ENCODE measurements around the gene SLC66A1. TPM values are rescaled to one million over a fixed set of nuclear protein-coding genes. Genes with fewer than 3 reads are reported as not detected.

Gene SLC66A1
- total and polyA plus RNA-seq, 9 donors: 2.4 to 15.2 (median 10.4) TPM

- Histone ChIP-seq H3K4me3 (no peak overlapping the region), H3K9me3 (no peaks in the 10 kb centered on the region), H3K4me1 (ENCODE audit: insufficient read depth) (peaks cover 3% of the 10 kb centered on the region), H3K27me3 (no peaks in the 10 kb centered on the region), H3K27ac (no peak overlapping the region), H3K36me3 (no peaks in the 10 kb centered on the region)
- intact Hi-C loops (cut with DNase I): no loop called here
- DNase-seq: no peak
- WGBS, 3 donors: 88 to 94% (median 91%) methylated on average over 7 of the region's 7 CpGs
- no peak for TF ChIP-seq EP300 (IDR thresholded peaks at IDR 0.05)
- TF ChIP-seq POLR2A (IDR thresholded peaks at IDR 0.05): no peak
- no peak for TF ChIP-seq CTCF (IDR thresholded peaks at IDR 0.05)
These were observed 24.4 kb downstream of the SLC66A1 start for GRCh38 chr1:19336543-19336942.

- H3K36me3 ChIP-seq: no peaks in the 10 kb centered on the region
These were observed 25.2 kb downstream of the SLC66A1 start for GRCh38 chr1:19337289-19337688.

GRCh38 chr1:19338323-19338762 lies 26.2 kb downstream of the SLC66A1 start:
- Histone ChIP-seq H3K36me3 (no peaks in the 10 kb centered on the region), H3K4me3 (no peak overlapping the region), H3K27ac (no peak overlapping the region), H3K4me1 (ENCODE audit: insufficient read depth) (peaks cover 10% of the 10 kb centered on the region), H3K27me3 (no peaks in the 10 kb centered on the region), H3K9me3 (no peaks in the 10 kb centered on the region)
- no peak for DNase-seq
- TF ChIP-seq EP300 (IDR thresholded peaks at IDR 0.05) (no peak), POLR2A (IDR thresholded peaks at IDR 0.05) (no peak), CTCF (IDR thresholded peaks at IDR 0.05) (no peak)
- 84 to 92% (median 86%) methylated on average over 27 of the region's 27 CpGs for WGBS, 3 donors
- intact Hi-C loops (cut with DNase I): no loop called here

More at GRCh38 chr1:19337289-19337688, 25.2 kb downstream of the SLC66A1 start:
- TF ChIP-seq EP300 (IDR thresholded peaks at IDR 0.05) (no peak), POLR2A (IDR thresholded peaks at IDR 0.05) (no peak), CTCF (IDR thresholded peaks at IDR 0.05) (no peak)
- H3K4me3 ChIP-seq: no peak overlapping the region
- no peak for DNase-seq
- 80 to 85% (median 82%) methylated on average over 4 of the region's 4 CpGs for WGBS, 3 donors
- intact Hi-C loops (cut with DNase I): no loop called here
- no peak overlapping the region for H3K27ac ChIP-seq
- peaks cover 10% of the 10 kb centered on the region for H3K4me1 ChIP-seq (ENCODE audit: insufficient read depth)
- no peaks in the 10 kb centered on the region for H3K9me3 ChIP-seq
- H3K27me3 ChIP-seq: no peaks in the 10 kb centered on the region

- H3K9me3 ChIP-seq: no peaks in the 10 kb centered on the region
- no peaks in the 10 kb centered on the region for H3K36me3 ChIP-seq
- DNase-seq: no peak
- H3K4me1 ChIP-seq (ENCODE audit: insufficient read depth): peaks cover 10% of the 10 kb centered on the region
- 72 to 75% (median 75%) methylated on average over 19 of the region's 19 CpGs for WGBS, 3 donors
- TF ChIP-seq CTCF (IDR thresholded peaks at IDR 0.05): no peak
- no peak for TF ChIP-seq POLR2A (IDR thresholded peaks at IDR 0.05)
- no peak for TF ChIP-seq EP300 (IDR thresholded peaks at IDR 0.05)
- H3K27ac ChIP-seq: no peak overlapping the region
- intact Hi-C loops (cut with DNase I): no loop called here
- no peaks in the 10 kb centered on the region for H3K27me3 ChIP-seq
- H3K4me3 ChIP-seq: no peak overlapping the region
These were observed 27.2 kb downstream of the SLC66A1 start for GRCh38 chr1:19339214-19339861.
